Tibial nerve (tissue), 4 donors: Measurements from ENCODE around the gene CAPN15.

Experiments used
- CTCF ChIP-seq, 5 experiments: fragments of 200-600 bp in 3 of 5; fragments of 450-650 bp in 2 of 5; sonication (generic) in 3 of 5; IDR thresholded peaks; one replicate each; pipeline ENCODE4 v1.5.1; 2016 to 2019; ENCODE audit warnings: antibody characterized with exemption in 5 of 5, mild to moderate bottlenecking in 3 of 5, moderate library complexity in 2 of 5
- EP300 ChIP-seq, 2 donors: sonication (generic); formaldehyde crosslinking; IDR thresholded peaks; one replicate each; pipeline ENCODE4 v1.6.1; 2017; ENCODE audit warnings: antibody characterized with exemption in 2 of 2, mild to moderate bottlenecking in 1 of 2
- POLR2A ChIP-seq, 2 donors: fragments of 450-650 bp; IDR thresholded peaks; one replicate each; pipeline ENCODE4 v1.6.1; 2017; ENCODE audit warnings: antibody characterized with exemption in 2 of 2, mild to moderate bottlenecking in 2 of 2, moderate library complexity in 2 of 2

GRCh38 chr16:578232-578869, 50.8 kb downstream of the CAPN15 start:
- TF ChIP-seq POLR2A (IDR thresholded peaks at IDR 0.05) (no peak), CTCF (IDR thresholded peaks at IDR 0.05) (no peak), EP300 (IDR thresholded peaks at IDR 0.05) (no peak)
